22Rv1 (cell line): ENCODE results near the gene CKLF.

Experiments used
- ZFX ChIP-seq: fragments of 450-650 bp; IDR thresholded peaks from 2 replicates; pipeline ENCODE4 v1.6.1; 2017; ENCODE audit warnings: antibody characterized with exemption, borderline replicate concordance
- TF ChIP-seq, protein P1 (sequence below): fragments of 450-650 bp; IDR thresholded peaks from 2 replicates; pipeline ENCODE4 v1.5.1; 2017; ENCODE audit warnings: mild to moderate bottlenecking

DNA sequence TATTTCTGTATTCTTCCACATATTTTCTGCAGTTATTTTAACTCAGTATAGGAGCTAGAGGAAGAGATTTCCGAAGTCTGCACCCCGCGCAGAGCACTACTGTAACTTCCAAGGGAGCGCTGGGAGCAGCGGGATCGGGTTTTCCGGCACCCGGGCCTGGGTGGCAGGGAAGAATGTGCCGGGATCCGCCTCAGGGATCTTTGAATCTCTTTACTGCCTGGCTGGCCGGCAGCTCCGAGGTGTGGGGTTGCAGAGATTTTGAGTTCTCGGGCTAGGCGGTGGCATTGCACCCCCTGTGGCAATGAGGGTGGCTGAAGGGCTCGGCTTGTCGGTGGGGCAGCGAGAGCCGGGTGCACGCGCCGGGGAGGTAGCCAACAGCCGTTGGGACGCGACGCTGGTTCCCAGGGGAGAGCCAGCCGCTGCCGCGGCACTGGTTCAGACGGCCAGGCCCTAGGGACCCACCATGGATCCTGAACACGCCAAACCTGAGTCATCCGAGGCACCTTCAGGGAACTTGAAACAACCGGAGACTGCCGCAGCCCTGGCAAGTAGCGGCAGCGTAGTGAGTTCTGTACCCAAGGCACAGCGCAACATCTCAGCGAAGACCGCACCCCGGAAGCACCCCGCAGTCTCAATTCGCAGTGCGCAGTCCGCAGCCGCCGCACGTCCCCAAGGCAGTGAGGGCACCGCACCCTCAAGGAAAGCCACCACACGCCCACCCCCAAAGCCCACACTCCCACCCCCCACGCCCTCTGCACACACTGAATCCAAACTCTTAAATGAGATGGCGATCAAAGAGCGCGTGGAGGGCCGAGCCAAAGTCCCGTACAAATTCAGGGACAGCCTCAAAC is 13.9 kb downstream of the CKLF start, which contains the start of gene CMTM1:
- TF ChIP-seq, protein P1, sequence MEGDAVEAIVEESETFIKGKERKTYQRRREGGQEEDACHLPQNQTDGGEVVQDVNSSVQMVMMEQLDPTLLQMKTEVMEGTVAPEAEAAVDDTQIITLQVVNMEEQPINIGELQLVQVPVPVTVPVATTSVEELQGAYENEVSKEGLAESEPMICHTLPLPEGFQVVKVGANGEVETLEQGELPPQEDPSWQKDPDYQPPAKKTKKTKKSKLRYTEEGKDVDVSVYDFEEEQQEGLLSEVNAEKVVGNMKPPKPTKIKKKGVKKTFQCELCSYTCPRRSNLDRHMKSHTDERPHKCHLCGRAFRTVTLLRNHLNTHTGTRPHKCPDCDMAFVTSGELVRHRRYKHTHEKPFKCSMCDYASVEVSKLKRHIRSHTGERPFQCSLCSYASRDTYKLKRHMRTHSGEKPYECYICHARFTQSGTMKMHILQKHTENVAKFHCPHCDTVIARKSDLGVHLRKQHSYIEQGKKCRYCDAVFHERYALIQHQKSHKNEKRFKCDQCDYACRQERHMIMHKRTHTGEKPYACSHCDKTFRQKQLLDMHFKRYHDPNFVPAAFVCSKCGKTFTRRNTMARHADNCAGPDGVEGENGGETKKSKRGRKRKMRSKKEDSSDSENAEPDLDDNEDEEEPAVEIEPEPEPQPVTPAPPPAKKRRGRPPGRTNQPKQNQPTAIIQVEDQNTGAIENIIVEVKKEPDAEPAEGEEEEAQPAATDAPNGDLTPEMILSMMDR, result no peak
- no peak for TF ChIP-seq ZFX
